ENCODE results near the gene RAD23A. TPM values are rescaled to one million over a fixed set of nuclear protein-coding genes. Genes with fewer than 3 reads are reported as not detected.

Gene RAD23A
- total and polyA plus RNA-seq, 10 of the 15 experiments (the other 5 are each of a cell fraction or from before 2014, with no cell fraction given): 8.8 to 198 (median 119) TPM

DNA sequence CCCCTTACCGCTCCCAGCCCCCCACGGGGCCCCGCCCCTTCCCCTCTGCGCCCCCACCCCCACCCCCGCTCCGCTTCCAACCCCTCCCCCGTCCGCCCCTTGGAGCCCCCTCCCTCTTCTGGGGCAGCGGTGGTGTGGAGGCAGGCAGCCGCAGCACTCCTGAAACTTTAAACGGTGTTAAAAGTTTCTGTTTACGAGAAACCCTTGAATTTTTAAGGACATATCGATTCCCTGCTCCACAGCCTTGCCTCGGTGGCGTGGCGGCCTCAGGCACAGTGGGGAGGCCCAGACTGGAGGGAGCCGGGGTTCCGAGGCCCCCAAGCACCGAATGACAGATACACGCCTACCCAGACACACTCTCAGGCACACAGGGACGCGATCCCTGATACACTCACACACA, 44.8 kb downstream of the RAD23A start (continued):
- TF ChIP-seq, protein P1, sequence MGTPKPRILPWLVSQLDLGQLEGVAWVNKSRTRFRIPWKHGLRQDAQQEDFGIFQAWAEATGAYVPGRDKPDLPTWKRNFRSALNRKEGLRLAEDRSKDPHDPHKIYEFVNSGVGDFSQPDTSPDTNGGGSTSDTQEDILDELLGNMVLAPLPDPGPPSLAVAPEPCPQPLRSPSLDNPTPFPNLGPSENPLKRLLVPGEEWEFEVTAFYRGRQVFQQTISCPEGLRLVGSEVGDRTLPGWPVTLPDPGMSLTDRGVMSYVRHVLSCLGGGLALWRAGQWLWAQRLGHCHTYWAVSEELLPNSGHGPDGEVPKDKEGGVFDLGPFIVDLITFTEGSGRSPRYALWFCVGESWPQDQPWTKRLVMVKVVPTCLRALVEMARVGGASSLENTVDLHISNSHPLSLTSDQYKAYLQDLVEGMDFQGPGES (IDR thresholded peaks at IDR 0.05): no peak
- TF ChIP-seq, protein P2, sequence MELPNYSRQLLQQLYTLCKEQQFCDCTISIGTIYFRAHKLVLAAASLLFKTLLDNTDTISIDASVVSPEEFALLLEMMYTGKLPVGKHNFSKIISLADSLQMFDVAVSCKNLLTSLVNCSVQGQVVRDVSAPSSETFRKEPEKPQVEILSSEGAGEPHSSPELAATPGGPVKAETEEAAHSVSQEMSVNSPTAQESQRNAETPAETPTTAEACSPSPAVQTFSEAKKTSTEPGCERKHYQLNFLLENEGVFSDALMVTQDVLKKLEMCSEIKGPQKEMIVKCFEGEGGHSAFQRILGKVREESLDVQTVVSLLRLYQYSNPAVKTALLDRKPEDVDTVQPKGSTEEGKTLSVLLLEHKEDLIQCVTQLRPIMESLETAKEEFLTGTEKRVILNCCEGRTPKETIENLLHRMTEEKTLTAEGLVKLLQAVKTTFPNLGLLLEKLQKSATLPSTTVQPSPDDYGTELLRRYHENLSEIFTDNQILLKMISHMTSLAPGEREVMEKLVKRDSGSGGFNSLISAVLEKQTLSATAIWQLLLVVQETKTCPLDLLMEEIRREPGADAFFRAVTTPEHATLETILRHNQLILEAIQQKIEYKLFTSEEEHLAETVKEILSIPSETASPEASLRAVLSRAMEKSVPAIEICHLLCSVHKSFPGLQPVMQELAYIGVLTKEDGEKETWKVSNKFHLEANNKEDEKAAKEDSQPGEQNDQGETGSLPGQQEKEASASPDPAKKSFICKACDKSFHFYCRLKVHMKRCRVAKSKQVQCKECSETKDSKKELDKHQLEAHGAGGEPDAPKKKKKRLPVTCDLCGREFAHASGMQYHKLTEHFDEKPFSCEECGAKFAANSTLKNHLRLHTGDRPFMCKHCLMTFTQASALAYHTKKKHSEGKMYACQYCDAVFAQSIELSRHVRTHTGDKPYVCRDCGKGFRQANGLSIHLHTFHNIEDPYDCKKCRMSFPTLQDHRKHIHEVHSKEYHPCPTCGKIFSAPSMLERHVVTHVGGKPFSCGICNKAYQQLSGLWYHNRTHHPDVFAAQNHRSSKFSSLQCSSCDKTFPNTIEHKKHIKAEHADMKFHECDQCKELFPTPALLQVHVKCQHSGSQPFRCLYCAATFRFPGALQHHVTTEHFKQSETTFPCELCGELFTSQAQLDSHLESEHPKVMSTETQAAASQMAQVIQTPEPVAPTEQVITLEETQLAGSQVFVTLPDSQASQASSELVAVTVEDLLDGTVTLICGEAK (IDR thresholded peaks at IDR 0.05; ENCODE audit: borderline replicate concordance): no peak
- TF ChIP-seq ETV6 (conservative IDR thresholded peaks at IDR 0.05 in 1 of 2, IDR thresholded peaks at IDR 0.05 in 1 of 2; ENCODE audit: borderline replicate concordance in 1 of 2, low read depth in 1 of 2): no peak
- TF ChIP-seq CHD4 (IDR thresholded peaks at IDR 0.05): no peak
- no peak for TF ChIP-seq SUZ12 (IDR thresholded peaks at IDR 0.05; ENCODE audit: unreplicated experiment)
- TF ChIP-seq NFIC (IDR thresholded peaks at IDR 0.05; ENCODE audit: low read depth, low read length): no peak
- no peak for TF ChIP-seq RBBP5 (conservative IDR thresholded peaks at IDR 0.05)
- TF ChIP-seq, protein P3, sequence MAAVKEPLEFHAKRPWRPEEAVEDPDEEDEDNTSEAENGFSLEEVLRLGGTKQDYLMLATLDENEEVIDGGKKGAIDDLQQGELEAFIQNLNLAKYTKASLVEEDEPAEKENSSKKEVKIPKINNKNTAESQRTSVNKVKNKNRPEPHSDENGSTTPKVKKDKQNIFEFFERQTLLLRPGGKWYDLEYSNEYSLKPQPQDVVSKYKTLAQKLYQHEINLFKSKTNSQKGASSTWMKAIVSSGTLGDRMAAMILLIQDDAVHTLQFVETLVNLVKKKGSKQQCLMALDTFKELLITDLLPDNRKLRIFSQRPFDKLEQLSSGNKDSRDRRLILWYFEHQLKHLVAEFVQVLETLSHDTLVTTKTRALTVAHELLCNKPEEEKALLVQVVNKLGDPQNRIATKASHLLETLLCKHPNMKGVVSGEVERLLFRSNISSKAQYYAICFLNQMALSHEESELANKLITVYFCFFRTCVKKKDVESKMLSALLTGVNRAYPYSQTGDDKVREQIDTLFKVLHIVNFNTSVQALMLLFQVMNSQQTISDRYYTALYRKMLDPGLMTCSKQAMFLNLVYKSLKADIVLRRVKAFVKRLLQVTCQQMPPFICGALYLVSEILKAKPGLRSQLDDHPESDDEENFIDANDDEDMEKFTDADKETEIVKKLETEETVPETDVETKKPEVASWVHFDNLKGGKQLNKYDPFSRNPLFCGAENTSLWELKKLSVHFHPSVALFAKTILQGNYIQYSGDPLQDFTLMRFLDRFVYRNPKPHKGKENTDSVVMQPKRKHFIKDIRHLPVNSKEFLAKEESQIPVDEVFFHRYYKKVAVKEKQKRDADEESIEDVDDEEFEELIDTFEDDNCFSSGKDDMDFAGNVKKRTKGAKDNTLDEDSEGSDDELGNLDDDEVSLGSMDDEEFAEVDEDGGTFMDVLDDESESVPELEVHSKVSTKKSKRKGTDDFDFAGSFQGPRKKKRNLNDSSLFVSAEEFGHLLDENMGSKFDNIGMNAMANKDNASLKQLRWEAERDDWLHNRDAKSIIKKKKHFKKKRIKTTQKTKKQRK (IDR thresholded peaks at IDR 0.05; ENCODE audit: low read depth, low read length): no peak
- TF ChIP-seq, protein P4, sequence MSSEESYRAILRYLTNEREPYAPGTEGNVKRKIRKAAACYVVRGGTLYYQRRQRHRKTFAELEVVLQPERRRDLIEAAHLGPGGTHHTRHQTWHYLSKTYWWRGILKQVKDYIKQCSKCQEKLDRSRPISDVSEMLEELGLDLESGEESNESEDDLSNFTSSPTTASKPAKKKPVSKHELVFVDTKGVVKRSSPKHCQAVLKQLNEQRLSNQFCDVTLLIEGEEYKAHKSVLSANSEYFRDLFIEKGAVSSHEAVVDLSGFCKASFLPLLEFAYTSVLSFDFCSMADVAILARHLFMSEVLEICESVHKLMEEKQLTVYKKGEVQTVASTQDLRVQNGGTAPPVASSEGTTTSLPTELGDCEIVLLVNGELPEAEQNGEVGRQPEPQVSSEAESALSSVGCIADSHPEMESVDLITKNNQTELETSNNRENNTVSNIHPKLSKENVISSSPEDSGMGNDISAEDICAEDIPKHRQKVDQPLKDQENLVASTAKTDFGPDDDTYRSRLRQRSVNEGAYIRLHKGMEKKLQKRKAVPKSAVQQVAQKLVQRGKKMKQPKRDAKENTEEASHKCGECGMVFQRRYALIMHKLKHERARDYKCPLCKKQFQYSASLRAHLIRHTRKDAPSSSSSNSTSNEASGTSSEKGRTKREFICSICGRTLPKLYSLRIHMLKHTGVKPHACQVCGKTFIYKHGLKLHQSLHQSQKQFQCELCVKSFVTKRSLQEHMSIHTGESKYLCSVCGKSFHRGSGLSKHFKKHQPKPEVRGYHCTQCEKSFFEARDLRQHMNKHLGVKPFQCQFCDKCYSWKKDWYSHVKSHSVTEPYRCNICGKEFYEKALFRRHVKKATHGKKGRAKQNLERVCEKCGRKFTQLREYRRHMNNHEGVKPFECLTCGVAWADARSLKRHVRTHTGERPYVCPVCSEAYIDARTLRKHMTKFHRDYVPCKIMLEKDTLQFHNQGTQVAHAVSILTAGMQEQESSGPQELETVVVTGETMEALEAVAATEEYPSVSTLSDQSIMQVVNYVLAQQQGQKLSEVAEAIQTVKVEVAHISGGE (CRISPR knock-in tag; IDR thresholded peaks at IDR 0.05): no peak
- no peak for TF ChIP-seq SREBF1 (IDR thresholded peaks at IDR 0.05; ENCODE audit: low read length)

Measured in GM12878 (cell line).